Panc1 (cell line): ENCODE measurements around the gene RNF41.

Experiments
- POLR2AphosphoS5 ChIP-seq: IDR thresholded peaks from 2 replicates; pipeline ENCODE4 v1.6.1; 2012; ENCODE audit warnings: mild to moderate bottlenecking, low read depth, low read length, moderate library complexity
- SIN3A ChIP-seq: IDR thresholded peaks from 2 replicates; pipeline ENCODE4 v1.6.1; 2012; ENCODE audit warnings: low read depth, mild to moderate bottlenecking, low read length, moderate library complexity, borderline replicate concordance; ENCODE audit not compliant: insufficient read depth
- TF ChIP-seq, protein P1 (sequence below): fragments of 450-650 bp; IDR thresholded peaks from 2 replicates; pipeline ENCODE4 v1.5.1; 2017; ENCODE audit warnings: mild to moderate bottlenecking
- TF ChIP-seq, protein P2 (sequence below), 2 experiments: IDR thresholded peaks; 2 replicates each; pipeline ENCODE4 v1.6.1; 2011 to 2012; ENCODE audit warnings: low read depth in 2 of 2, control low read depth in 1 of 2, low read length in 1 of 2, mild to moderate bottlenecking in 1 of 2, moderate library complexity in 1 of 2; ENCODE audit not compliant: insufficient read depth in 1 of 2

- TF ChIP-seq, protein P1, sequence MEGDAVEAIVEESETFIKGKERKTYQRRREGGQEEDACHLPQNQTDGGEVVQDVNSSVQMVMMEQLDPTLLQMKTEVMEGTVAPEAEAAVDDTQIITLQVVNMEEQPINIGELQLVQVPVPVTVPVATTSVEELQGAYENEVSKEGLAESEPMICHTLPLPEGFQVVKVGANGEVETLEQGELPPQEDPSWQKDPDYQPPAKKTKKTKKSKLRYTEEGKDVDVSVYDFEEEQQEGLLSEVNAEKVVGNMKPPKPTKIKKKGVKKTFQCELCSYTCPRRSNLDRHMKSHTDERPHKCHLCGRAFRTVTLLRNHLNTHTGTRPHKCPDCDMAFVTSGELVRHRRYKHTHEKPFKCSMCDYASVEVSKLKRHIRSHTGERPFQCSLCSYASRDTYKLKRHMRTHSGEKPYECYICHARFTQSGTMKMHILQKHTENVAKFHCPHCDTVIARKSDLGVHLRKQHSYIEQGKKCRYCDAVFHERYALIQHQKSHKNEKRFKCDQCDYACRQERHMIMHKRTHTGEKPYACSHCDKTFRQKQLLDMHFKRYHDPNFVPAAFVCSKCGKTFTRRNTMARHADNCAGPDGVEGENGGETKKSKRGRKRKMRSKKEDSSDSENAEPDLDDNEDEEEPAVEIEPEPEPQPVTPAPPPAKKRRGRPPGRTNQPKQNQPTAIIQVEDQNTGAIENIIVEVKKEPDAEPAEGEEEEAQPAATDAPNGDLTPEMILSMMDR = no peak
- TF ChIP-seq POLR2AphosphoS5 (no peak), SIN3A (no peak)
- TF ChIP-seq, protein P2, sequence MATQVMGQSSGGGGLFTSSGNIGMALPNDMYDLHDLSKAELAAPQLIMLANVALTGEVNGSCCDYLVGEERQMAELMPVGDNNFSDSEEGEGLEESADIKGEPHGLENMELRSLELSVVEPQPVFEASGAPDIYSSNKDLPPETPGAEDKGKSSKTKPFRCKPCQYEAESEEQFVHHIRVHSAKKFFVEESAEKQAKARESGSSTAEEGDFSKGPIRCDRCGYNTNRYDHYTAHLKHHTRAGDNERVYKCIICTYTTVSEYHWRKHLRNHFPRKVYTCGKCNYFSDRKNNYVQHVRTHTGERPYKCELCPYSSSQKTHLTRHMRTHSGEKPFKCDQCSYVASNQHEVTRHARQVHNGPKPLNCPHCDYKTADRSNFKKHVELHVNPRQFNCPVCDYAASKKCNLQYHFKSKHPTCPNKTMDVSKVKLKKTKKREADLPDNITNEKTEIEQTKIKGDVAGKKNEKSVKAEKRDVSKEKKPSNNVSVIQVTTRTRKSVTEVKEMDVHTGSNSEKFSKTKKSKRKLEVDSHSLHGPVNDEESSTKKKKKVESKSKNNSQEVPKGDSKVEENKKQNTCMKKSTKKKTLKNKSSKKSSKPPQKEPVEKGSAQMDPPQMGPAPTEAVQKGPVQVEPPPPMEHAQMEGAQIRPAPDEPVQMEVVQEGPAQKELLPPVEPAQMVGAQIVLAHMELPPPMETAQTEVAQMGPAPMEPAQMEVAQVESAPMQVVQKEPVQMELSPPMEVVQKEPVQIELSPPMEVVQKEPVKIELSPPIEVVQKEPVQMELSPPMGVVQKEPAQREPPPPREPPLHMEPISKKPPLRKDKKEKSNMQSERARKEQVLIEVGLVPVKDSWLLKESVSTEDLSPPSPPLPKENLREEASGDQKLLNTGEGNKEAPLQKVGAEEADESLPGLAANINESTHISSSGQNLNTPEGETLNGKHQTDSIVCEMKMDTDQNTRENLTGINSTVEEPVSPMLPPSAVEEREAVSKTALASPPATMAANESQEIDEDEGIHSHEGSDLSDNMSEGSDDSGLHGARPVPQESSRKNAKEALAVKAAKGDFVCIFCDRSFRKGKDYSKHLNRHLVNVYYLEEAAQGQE (IDR thresholded peaks at IDR 0.05; ENCODE audit: insufficient read depth in 1 of 2, low read depth in 2 of 2, low read length in 1 of 2) = no peak
Observed at GRCh38 chr12:56153678-56154065, 68.0 kb downstream of the RNF41 start.
